Cardiac fibroblast (primary cell): ENCODE data around the gene SLC49A4.
A peak's percentile ranks its signal among the peaks of the same experiment; 100 is the strongest.

Source experiments
- DNase-seq, 2 donors: peaks; one replicate each; pipeline versions ENCODE4 v3.0.0 to v3.0.0-alpha.2; 2010; ENCODE audit warnings: low read depth in 2 of 2
- H3K4me3 ChIP-seq, 2 donors: replicated peaks in 1 of 2; 1 replicate in 1 of 2; 2 replicates in 1 of 2; pipeline ENCODE4 v1.5.1; 2011; ENCODE audit warnings: low read depth in 2 of 2, low read length in 2 of 2, mild to moderate bottlenecking in 2 of 2, moderate library complexity in 1 of 2
- TF ChIP-seq, protein P1 (sequence below): IDR thresholded peaks from one replicate; pipeline ENCODE4 v1.5.1; 2011; ENCODE audit warnings: low read depth, mild to moderate bottlenecking, low read length, inconsistent platforms

The SLC49A4 gene

DNA sequence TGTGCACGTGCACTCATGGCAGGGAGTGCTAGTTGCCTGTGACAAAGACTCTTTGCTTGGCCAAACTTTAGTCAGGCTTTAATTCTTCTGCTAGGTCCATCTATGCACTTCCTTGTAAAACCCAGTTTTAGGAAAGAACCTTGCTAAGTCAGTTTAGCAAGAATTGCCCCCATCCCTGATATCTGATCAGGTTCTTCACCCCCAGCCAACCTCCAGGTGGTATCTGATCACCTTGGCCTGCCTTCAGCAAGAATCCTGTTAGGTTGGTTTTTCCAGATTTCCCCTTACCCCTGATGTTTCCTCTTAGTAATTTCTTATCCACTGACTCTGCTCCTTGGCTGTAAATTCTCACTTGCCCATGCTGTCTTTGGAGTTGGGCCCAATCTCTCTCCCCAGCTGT, 9.6 kb upstream of the SLC49A4 start:
- no peak overlapping the region for H3K4me3 ChIP-seq
- TF ChIP-seq, protein P1, sequence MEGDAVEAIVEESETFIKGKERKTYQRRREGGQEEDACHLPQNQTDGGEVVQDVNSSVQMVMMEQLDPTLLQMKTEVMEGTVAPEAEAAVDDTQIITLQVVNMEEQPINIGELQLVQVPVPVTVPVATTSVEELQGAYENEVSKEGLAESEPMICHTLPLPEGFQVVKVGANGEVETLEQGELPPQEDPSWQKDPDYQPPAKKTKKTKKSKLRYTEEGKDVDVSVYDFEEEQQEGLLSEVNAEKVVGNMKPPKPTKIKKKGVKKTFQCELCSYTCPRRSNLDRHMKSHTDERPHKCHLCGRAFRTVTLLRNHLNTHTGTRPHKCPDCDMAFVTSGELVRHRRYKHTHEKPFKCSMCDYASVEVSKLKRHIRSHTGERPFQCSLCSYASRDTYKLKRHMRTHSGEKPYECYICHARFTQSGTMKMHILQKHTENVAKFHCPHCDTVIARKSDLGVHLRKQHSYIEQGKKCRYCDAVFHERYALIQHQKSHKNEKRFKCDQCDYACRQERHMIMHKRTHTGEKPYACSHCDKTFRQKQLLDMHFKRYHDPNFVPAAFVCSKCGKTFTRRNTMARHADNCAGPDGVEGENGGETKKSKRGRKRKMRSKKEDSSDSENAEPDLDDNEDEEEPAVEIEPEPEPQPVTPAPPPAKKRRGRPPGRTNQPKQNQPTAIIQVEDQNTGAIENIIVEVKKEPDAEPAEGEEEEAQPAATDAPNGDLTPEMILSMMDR: no peak
- no peak for DNase-seq

DNA sequence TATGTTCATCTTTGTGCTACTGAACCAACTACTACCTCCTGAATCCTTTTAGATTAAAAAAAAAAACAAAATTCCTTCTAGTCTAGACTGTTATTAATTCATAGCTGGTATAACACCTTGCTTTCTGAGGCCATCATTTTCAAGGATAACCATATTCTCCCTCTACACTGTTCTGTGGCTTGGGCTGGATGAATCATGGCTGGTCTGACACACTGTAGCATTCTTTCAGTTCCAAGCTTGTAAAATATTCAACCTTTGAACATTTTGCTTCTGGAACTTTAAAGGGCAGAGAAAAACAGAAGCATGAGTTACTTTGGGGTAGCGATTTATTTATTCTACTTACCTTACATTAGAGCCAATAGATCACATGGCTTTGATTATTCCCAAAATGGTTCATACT, 8.8 kb upstream of the SLC49A4 start:
- peak; percentile 31 to 63 for DNase-seq
- H3K4me3 ChIP-seq: no peak overlapping the region
- TF ChIP-seq, protein P1: no peak

DNA sequence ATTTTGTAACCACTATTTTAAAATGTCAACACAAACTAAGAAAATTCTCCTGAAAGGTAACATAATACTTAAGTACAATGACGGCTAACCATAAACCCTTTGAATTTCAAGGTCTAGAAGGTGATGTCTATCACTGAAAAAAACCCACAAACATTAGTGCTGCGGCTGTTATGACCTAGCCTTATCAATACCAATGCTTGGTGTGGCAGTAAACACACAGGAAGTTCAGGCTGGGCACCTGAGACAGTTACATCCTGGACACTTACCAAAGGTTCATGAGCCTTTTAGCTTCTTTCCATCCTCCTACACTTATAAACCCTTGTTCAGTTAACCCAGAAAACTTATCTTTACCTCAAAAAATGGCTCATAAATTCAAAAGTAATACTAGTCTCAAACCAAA, 7.0 kb upstream of the SLC49A4 start:
- H3K4me3 ChIP-seq: no peak overlapping the region
- no peak for DNase-seq
- TF ChIP-seq, protein P1: no peak

DNA sequence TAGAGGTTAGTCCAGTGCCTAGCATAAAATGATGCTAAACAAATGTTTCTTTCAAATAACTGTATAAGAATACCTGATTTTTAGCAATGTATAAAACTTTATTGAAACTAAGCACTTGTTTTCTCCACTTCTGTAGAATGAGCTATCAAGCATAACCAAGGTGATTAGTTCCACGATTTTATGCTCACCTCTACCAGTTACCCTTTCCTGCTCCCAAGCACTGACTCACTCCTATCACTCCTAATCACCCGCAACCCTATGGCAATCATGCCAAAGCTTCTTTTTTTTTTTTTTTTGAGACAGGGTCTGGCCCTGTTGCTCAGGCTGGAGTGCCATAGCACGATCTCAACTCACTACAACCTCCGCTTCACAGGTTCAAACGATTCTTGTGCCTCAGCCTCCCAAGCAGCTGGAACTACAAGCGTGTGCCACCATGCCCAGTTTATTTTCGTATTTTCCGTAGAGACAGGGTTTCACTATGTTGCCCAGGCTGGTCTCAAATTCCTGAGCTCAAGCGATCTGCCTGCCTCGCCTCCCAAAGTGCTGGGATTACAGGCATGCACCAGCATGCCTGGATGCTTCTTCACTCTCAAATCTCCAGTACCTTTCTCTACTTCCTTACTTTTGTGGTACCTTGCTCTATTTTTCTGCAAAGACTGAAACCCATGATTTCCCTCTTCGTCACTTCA, 5.1 kb upstream of the SLC49A4 start:
- TF ChIP-seq, protein P1: no peak
- no peak overlapping the region for H3K4me3 ChIP-seq
- no peak for DNase-seq

DNA sequence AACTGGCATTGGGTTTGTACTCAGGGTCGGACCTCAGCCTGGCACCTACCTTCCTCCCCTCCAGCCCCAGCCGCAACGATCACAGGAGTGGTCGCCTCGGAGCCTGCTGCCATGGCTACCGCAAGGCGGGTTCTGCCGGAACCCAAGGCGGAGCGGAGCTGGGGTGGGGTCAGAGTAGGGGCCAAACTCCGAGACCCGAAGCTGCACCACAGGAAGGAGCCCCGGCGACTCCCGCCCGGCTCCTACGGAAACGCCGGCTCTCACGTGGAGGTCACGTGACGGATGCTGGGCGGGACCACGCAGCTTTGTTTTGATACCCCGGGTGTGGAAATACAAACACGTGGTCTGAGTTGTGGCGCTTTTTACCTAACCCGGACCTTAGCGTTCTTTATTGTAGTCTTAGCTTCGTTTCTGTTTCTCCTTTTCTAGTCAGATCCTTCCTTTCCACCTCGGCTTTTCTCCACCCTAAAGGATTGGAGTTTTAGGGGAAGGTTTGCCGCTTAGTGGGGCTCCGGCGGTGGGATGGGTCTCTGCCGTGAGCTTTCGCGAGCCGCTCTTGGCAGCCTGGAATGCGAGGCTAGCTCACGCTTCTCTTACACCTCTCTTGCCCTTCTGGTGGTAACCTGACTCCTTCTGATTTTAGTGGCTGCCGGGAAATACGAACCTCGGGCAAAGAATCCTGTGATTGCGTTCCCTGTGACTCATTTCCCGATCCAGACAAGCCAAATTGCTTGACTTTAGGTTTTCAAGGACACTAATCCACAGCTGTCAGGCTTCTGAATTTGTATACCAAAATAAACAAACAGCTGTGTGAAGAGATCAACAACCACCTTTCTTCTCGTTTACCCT, 1.1 kb upstream of the SLC49A4 start, which contains the start of gene HSPBAP1:
HSPBAP1 (minus strand) TSS at position 264 of the 849 bp plus-strand sequence; CDS start at position 113, 151 bp downstream.
- peak within 1 kb of the TSS; percentile 75 to 77 for H3K4me3 ChIP-seq
- DNase-seq: peak; percentile 92 to 93
- TF ChIP-seq, protein P1: no peak

DNA sequence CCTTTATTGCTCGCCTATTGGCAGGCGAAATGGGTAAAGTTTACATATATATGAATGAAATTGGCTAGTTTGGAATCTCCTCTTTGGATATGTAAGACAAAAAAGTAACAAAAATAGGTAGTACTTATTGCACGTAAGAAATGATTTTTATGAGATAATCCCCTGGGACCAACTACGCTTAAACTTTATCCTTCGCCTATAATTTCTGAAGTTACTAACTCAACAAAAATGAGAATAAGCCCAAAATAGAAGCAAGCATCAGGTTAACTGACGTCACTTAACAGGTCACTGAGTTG, 438 bp upstream of the SLC49A4 start:
- peak in 1 of 2 donors; percentile 73 for DNase-seq
- TF ChIP-seq, protein P1: no peak
- H3K4me3 ChIP-seq: peak overlapping the region; percentile 75 to 77
